Transverse colon (tissue), 4 donors: ENCODE results near the gene HTR2C.
"Not testable (repeated sequence)": the region's sequence is repeated elsewhere in the genome, so short reads cannot be mapped to it uniquely, and the experiment has no call there.

Experiments used
- EP300 ChIP-seq: sonication (generic); formaldehyde crosslinking; IDR thresholded peaks from one replicate; pipeline ENCODE4 v1.6.1; 2017; ENCODE audit warnings: antibody characterized with exemption, low read depth
- POLR2A ChIP-seq: fragments of 450-650 bp; IDR thresholded peaks from one replicate; pipeline ENCODE4 v1.6.1; 2016; ENCODE audit warnings: antibody characterized with exemption, mild to moderate bottlenecking, moderate library complexity
- POLR2AphosphoS5 ChIP-seq, 3 donors: sonication (generic); formaldehyde crosslinking; IDR thresholded peaks; one replicate each; pipeline ENCODE4 v1.6.1; 2016; ENCODE audit warnings: antibody characterized with exemption in 3 of 3
- TF ChIP-seq, protein P1 (sequence below), 5 experiments: fragments of 200-600 bp in 3 of 5; fragments of 450-650 bp in 2 of 5; sonication (generic) in 3 of 5; IDR thresholded peaks; 1 replicate in 2 of 5; 2 replicates in 3 of 5; pipeline ENCODE4 v1.5.1; 2016 to 2017; ENCODE audit warnings: antibody characterized with exemption in 5 of 5, inconsistent platforms in 3 of 5, mild to moderate bottlenecking in 2 of 5, moderate library complexity in 1 of 5

DNA sequence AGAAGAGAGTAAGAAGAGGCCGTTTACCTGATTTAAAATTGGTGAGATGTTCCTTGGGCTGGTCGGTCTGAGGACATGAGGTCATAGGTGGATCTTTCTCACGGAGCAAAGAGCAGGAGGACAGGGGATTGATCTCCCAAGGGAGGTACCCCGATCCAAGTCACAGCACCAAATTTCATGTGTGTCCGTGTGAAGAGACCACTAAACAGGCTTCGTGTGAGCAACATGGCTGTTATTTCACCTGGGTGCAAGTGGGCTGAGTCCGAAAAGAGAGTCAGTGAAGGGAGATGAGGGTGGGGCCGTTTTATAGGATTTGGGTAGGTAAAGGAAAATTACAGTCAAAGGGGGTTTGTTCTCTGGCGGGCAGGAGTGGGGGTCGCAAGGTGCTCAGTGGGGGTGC, 22.7 kb downstream of the HTR2C start:
- TF ChIP-seq, protein P1, sequence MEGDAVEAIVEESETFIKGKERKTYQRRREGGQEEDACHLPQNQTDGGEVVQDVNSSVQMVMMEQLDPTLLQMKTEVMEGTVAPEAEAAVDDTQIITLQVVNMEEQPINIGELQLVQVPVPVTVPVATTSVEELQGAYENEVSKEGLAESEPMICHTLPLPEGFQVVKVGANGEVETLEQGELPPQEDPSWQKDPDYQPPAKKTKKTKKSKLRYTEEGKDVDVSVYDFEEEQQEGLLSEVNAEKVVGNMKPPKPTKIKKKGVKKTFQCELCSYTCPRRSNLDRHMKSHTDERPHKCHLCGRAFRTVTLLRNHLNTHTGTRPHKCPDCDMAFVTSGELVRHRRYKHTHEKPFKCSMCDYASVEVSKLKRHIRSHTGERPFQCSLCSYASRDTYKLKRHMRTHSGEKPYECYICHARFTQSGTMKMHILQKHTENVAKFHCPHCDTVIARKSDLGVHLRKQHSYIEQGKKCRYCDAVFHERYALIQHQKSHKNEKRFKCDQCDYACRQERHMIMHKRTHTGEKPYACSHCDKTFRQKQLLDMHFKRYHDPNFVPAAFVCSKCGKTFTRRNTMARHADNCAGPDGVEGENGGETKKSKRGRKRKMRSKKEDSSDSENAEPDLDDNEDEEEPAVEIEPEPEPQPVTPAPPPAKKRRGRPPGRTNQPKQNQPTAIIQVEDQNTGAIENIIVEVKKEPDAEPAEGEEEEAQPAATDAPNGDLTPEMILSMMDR (IDR thresholded peaks at IDR 0.05) = not testable (repeated sequence)
- not testable (repeated sequence) for TF ChIP-seq POLR2A; EP300; POLR2AphosphoS5 (IDR thresholded peaks at IDR 0.05)
